ENCODE results near the gene PRDM7.

PRDM7 gene

DNA sequence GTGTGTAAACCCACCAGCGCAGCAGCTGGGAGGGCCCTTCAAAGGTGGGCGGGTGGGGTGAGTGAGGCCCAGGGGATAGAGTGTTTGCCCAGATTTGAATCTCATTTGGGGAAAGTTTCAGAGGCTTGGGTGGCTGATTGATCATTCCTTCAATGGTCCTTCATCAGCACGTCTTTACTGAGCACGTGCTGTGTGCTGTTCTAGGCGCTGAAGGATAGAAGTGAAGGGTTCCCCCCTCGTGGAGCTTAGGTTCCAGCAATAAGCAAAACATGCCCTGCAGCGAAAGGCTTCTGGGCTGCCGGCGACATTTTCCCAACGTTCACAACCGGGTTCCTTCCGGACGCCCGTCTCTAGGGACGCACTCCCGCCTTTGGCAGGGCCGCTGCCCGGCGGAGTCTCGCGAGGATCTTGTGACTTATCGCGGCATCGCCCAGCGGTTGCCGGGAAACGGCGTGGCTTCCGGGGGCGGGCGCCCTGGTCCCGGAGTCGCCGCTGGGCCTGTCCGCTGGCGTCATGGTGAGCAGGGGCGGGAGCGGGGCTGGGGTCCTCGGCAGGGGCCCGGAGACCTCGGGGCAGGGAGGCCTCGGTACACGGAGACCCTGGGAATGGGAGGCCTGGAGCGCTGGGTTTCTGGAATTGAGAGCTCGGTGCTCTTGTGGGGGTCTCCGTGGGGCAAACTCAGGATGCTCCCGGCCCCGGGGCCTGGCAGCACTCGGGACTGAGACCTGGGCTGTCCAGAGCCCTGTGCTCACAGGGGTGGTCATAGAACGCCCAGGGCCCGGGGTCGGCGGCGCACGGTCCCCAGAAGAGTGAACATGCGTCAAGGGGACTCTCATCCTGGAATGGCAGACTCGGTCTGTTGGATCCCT is 54.7 kb downstream of the PRDM7 start:
- Histone ChIP-seq H4K20me1 (ENCODE audit: insufficient read depth, low read length) (no peaks in the 10 kb centered on the region), H3K4me3 (ENCODE audit: low read depth, low read length, poor library complexity, severe bottlenecking) (peak overlapping the region; percentile 62), H3K4me2 (ENCODE audit: low read length) (peak overlapping the region; percentile 60), H3K79me2 (ENCODE audit: insufficient read depth, low read length) (no peaks in the 10 kb centered on the region), H3F3A (ENCODE audit: insufficient read depth, low read length) (peaks cover 7% of the 10 kb centered on the region; the same call in 1 of the 2 replicates), H3K9ac (ENCODE audit: low read length) (peak overlapping the region; percentile 40), H2AFZ (ENCODE audit: low read length) (no peak overlapping the region), H3K9me2 (ENCODE audit: low read depth, low read length) (no peaks in the 10 kb centered on the region), H3K4me1 (ENCODE audit: insufficient read depth, low read length, severe bottlenecking) (peaks cover 28% of the 10 kb centered on the region), H3K36me3 (ENCODE audit: insufficient read depth, low read length) (no peaks in the 10 kb centered on the region; the same call in 1 of the 2 replicates), H3K9me3 (ENCODE audit: low read length) (no peaks in the 10 kb centered on the region), H3K27me3 (ENCODE audit: insufficient read depth, low read length) (0 out of 2 replicates have a peak, but pooled peaks cover 7% of the 10 kb centered on the region), H3K27ac (ENCODE audit: low read depth, low read length, poor library complexity, severe bottlenecking) (no peak overlapping the region)
- TF ChIP-seq, protein P1, sequence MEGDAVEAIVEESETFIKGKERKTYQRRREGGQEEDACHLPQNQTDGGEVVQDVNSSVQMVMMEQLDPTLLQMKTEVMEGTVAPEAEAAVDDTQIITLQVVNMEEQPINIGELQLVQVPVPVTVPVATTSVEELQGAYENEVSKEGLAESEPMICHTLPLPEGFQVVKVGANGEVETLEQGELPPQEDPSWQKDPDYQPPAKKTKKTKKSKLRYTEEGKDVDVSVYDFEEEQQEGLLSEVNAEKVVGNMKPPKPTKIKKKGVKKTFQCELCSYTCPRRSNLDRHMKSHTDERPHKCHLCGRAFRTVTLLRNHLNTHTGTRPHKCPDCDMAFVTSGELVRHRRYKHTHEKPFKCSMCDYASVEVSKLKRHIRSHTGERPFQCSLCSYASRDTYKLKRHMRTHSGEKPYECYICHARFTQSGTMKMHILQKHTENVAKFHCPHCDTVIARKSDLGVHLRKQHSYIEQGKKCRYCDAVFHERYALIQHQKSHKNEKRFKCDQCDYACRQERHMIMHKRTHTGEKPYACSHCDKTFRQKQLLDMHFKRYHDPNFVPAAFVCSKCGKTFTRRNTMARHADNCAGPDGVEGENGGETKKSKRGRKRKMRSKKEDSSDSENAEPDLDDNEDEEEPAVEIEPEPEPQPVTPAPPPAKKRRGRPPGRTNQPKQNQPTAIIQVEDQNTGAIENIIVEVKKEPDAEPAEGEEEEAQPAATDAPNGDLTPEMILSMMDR (IDR thresholded peaks at IDR 0.05; ENCODE audit: low read length): no peak
- TF ChIP-seq EZH2 (IDR thresholded peaks at IDR 0.05; ENCODE audit: borderline replicate concordance, low read length): no peak

GRCh38 chr16:90020838-90021382 is 56.2 kb downstream of the PRDM7 start:
- Histone ChIP-seq H3K4me1 (ENCODE audit: insufficient read depth, low read length, severe bottlenecking) (peaks cover 28% of the 10 kb centered on the region), H3K9me2 (ENCODE audit: low read depth, low read length) (no peaks in the 10 kb centered on the region), H4K20me1 (ENCODE audit: insufficient read depth, low read length) (no peaks in the 10 kb centered on the region), H2AFZ (ENCODE audit: low read length) (no peak overlapping the region), H3K9ac (ENCODE audit: low read length) (no peak overlapping the region), H3K79me2 (ENCODE audit: insufficient read depth, low read length) (no peaks in the 10 kb centered on the region), H3K4me2 (ENCODE audit: low read length) (no peak overlapping the region), H3K27me3 (ENCODE audit: insufficient read depth, low read length) (peaks cover 11% of the 10 kb centered on the region; the same call in 1 of the 2 replicates), H3K9me3 (ENCODE audit: low read length) (no peaks in the 10 kb centered on the region), H3K4me3 (ENCODE audit: low read depth, low read length, poor library complexity, severe bottlenecking) (no peak overlapping the region), H3K36me3 (ENCODE audit: insufficient read depth, low read length) (no peaks in the 10 kb centered on the region; the same call in 1 of the 2 replicates), H3F3A (ENCODE audit: insufficient read depth, low read length) (peaks cover 7% of the 10 kb centered on the region; the same call in 1 of the 2 replicates), H3K27ac (ENCODE audit: low read depth, low read length, poor library complexity, severe bottlenecking) (no peak overlapping the region)
- TF ChIP-seq EZH2 (IDR thresholded peaks at IDR 0.05; ENCODE audit: borderline replicate concordance, low read length): no peak
- TF ChIP-seq, protein P1 (IDR thresholded peaks at IDR 0.05; ENCODE audit: low read length): no peak

GRCh38 chr16:90020260-90020837 is 56.8 kb downstream of the PRDM7 start:
- Histone ChIP-seq H3K4me3 (ENCODE audit: low read depth, low read length, poor library complexity, severe bottlenecking) (peak overlapping the region; percentile 61), H3K9me2 (ENCODE audit: low read depth, low read length) (no peaks in the 10 kb centered on the region), H3K36me3 (ENCODE audit: insufficient read depth, low read length) (no peaks in the 10 kb centered on the region; the same call in 1 of the 2 replicates), H3K27me3 (ENCODE audit: insufficient read depth, low read length) (peaks cover 11% of the 10 kb centered on the region; the same call in 1 of the 2 replicates), H3K4me2 (ENCODE audit: low read length) (peak overlapping the region; percentile 64), H3K79me2 (ENCODE audit: insufficient read depth, low read length) (no peaks in the 10 kb centered on the region), H4K20me1 (ENCODE audit: insufficient read depth, low read length) (no peaks in the 10 kb centered on the region), H3F3A (ENCODE audit: insufficient read depth, low read length) (peaks cover 7% of the 10 kb centered on the region; the same call in 1 of the 2 replicates), H3K27ac (ENCODE audit: low read depth, low read length, poor library complexity, severe bottlenecking) (no peak overlapping the region), H3K9ac (ENCODE audit: low read length) (peak overlapping the region; percentile 46; the same call in 1 of the 2 replicates), H2AFZ (ENCODE audit: low read length) (no peak overlapping the region), H3K9me3 (ENCODE audit: low read length) (no peaks in the 10 kb centered on the region), H3K4me1 (ENCODE audit: insufficient read depth, low read length, severe bottlenecking) (peaks cover 28% of the 10 kb centered on the region)
- TF ChIP-seq, protein P1 (IDR thresholded peaks at IDR 0.05; ENCODE audit: low read length): no peak
- TF ChIP-seq EZH2 (IDR thresholded peaks at IDR 0.05; ENCODE audit: borderline replicate concordance, low read length): no peak
